NCI-H146 (cell line): ENCODE data around the gene HIPK3.
"Not testable (repeated sequence)": the region's sequence is repeated elsewhere in the genome, so short reads cannot be mapped to it uniquely, and the experiment has no call there.

Experiments used
- DNase-seq: peaks from one replicate; lab custom pipeline; 2025; lab: John Stamatoyannopoulos, UW

Gene HIPK3

GRCh38 chr11:33259869-33260268 is 2.7 kb downstream of the HIPK3 start:
- DNase-seq: no peak

GRCh38 chr11:33261350-33261749 is 4.2 kb downstream of the HIPK3 start:
- not testable (repeated sequence) for DNase-seq

- no peak for DNase-seq
Measured at GRCh38 chr11:33262011-33262645, 4.9 kb downstream of the HIPK3 start.

GRCh38 chr11:33263549-33263948 is 6.4 kb downstream of the HIPK3 start:
- no peak for DNase-seq

GRCh38 chr11:33264926-33265325 is 7.7 kb downstream of the HIPK3 start:
- no peak for DNase-seq

GRCh38 chr11:33266393-33267215 is 9.4 kb downstream of the HIPK3 start:
- no peak for DNase-seq

- DNase-seq: no peak
Measured at GRCh38 chr11:33268945-33269540, 11.9 kb downstream of the HIPK3 start.

GRCh38 chr11:33269822-33270221 is 12.6 kb downstream of the HIPK3 start:
- no peak for DNase-seq

- no peak for DNase-seq
Measured at GRCh38 chr11:33271059-33271458, 13.9 kb downstream of the HIPK3 start.

- DNase-seq: no peak
Measured at GRCh38 chr11:33272338-33273107, 15.3 kb downstream of the HIPK3 start.

GRCh38 chr11:33273656-33274055 is 16.5 kb downstream of the HIPK3 start:
- no peak for DNase-seq

- no peak for DNase-seq
Measured at GRCh38 chr11:33280411-33280810, 23.2 kb downstream of the HIPK3 start.

GRCh38 chr11:33281758-33282157 is 24.6 kb downstream of the HIPK3 start:
- no peak for DNase-seq

GRCh38 chr11:33284818-33285217 is 27.6 kb downstream of the HIPK3 start:
- DNase-seq: no peak

GRCh38 chr11:33290319-33290718 is 33.1 kb downstream of the HIPK3 start:
- no peak for DNase-seq

GRCh38 chr11:33291004-33291777 is 34.0 kb downstream of the HIPK3 start:
- no peak for DNase-seq

- no peak for DNase-seq
Measured at GRCh38 chr11:33292311-33292710, 35.1 kb downstream of the HIPK3 start.

- no peak for DNase-seq
Measured at GRCh38 chr11:33294224-33294623, 37.0 kb downstream of the HIPK3 start.

GRCh38 chr11:33294797-33295196 is 37.6 kb downstream of the HIPK3 start:
- DNase-seq: no peak

GRCh38 chr11:33296695-33297094 is 39.5 kb downstream of the HIPK3 start:
- no peak for DNase-seq

GRCh38 chr11:33303541-33303940 is 46.4 kb downstream of the HIPK3 start:
- no peak for DNase-seq

GRCh38 chr11:33306821-33307220 is 49.6 kb downstream of the HIPK3 start:
- DNase-seq: not testable (repeated sequence)
